Choroid plexus epithelial cell (primary cell): Measurements from ENCODE around the gene C1QL1.
A peak's percentile ranks its signal among the peaks of the same experiment; 100 is the strongest.

ENCODE experiments used
- DNase-seq: peaks from one replicate; pipeline ENCODE4 v3.0.0-alpha.2; 2010; ENCODE audit warnings: low read depth
- H3K4me3 ChIP-seq: 2 replicates; pipeline ENCODE4 v1.5.1; 2011; ENCODE audit warnings: low read depth, mild to moderate bottlenecking, control low read depth, low read length, moderate library complexity
- TF ChIP-seq, protein P1 (sequence below): conservative IDR thresholded peaks from 2 replicates; pipeline ENCODE4 v1.5.1; 2011; ENCODE audit warnings: low read depth, mild to moderate bottlenecking, control low read depth, inconsistent platforms, low read length, moderate library complexity

C1QL1 gene

GRCh38 chr17:44978807-44979206 lies 10.7 kb upstream of the C1QL1 start:
- H3K4me3 ChIP-seq, result no peak overlapping the region
- DNase-seq, result no peak
- TF ChIP-seq, protein P1, sequence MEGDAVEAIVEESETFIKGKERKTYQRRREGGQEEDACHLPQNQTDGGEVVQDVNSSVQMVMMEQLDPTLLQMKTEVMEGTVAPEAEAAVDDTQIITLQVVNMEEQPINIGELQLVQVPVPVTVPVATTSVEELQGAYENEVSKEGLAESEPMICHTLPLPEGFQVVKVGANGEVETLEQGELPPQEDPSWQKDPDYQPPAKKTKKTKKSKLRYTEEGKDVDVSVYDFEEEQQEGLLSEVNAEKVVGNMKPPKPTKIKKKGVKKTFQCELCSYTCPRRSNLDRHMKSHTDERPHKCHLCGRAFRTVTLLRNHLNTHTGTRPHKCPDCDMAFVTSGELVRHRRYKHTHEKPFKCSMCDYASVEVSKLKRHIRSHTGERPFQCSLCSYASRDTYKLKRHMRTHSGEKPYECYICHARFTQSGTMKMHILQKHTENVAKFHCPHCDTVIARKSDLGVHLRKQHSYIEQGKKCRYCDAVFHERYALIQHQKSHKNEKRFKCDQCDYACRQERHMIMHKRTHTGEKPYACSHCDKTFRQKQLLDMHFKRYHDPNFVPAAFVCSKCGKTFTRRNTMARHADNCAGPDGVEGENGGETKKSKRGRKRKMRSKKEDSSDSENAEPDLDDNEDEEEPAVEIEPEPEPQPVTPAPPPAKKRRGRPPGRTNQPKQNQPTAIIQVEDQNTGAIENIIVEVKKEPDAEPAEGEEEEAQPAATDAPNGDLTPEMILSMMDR, result no peak

- DNase-seq, result no peak
These were observed 9.9 kb upstream of the C1QL1 start for GRCh38 chr17:44977814-44978550.

GRCh38 chr17:44977065-44977464 lies 9.0 kb upstream of the C1QL1 start:
- H3K4me3 ChIP-seq, result no peak overlapping the region
- DNase-seq, result no peak
- TF ChIP-seq, protein P1, result no peak

More at GRCh38 chr17:44977814-44978550, 9.9 kb upstream of the C1QL1 start:
- no peak overlapping the region for H3K4me3 ChIP-seq
- TF ChIP-seq, protein P1, result no peak

- H3K4me3 ChIP-seq, result no peak overlapping the region
- TF ChIP-seq, protein P1, result no peak
- DNase-seq, result no peak
These were observed 8.1 kb upstream of the C1QL1 start for GRCh38 chr17:44976206-44976605.

GRCh38 chr17:44972953-44973352 lies 4.8 kb upstream of the C1QL1 start:
- TF ChIP-seq, protein P1, result no peak
- no peak for DNase-seq
- no peak overlapping the region for H3K4me3 ChIP-seq

GRCh38 chr17:44971776-44972483 lies 3.8 kb upstream of the C1QL1 start:
- no peak overlapping the region for H3K4me3 ChIP-seq
- TF ChIP-seq, protein P1, result no peak
- DNase-seq, result peak; percentile 52
